PC-3 (cell line): ENCODE results near the gene TENM4. TPM values are rescaled to one million over a fixed set of nuclear protein-coding genes. Genes with fewer than 3 reads are reported as not detected.

Source experiments
- ATAC-seq: fragments of 200-7000 bp; cut with Tn5 transposase; 2 replicates; pipeline ENCODE4 v1.9.1; 2020; ENCODE audit warnings: mild to moderate bottlenecking, moderate library complexity
- BruUV-seq: library from RNA; stranded (reverse); fragments of 400-500 nt; replicated peaks from 2 replicates; lab custom pipeline; 2021; lab: Mats Ljungman, UMichigan
- CTCF ChIA-PET: fragments of 300-600 bp; sonication (Branson Sonifier 250); formaldehyde crosslinking; loops from one replicate; lab custom pipeline; 2022; ENCODE audit warnings: antibody characterized with exemption; lab: Charles Lee
- POLR2A ChIA-PET: fragments of 300-600 bp; sonication (Branson Sonifier 250); formaldehyde crosslinking; loops from one replicate; lab custom pipeline; 2022; ENCODE audit warnings: antibody characterized with exemption; ENCODE audit not compliant: unreplicated experiment; lab: Charles Lee
- DNase-seq: peaks from one replicate; pipeline ENCODE4 v3.0.0-alpha.2; 2015
- H2AFZ ChIP-seq: fragments of 300-600 bp; sonication (generic); 2 replicates; pipeline ENCODE4 v1.6.0; 2016; ENCODE audit warnings: antibody characterized with exemption, low read length
- H3F3A ChIP-seq: fragments of 300-600 bp; sonication (generic); one replicate; pipeline ENCODE4 v1.6.0; 2017; ENCODE audit warnings: antibody characterized with exemption, low read length, control low read depth, mild to moderate bottlenecking; ENCODE audit not compliant: unreplicated experiment
- H3K27ac ChIP-seq: fragments of 300-600 bp; sonication (generic); 2 replicates; pipeline ENCODE4 v1.5.1; 2016; ENCODE audit warnings: mild to moderate bottlenecking, low read length
- H3K27me3 ChIP-seq: fragments of 300-600 bp; sonication (generic); 2 replicates; pipeline ENCODE4 v1.6.1; 2016; ENCODE audit warnings: low read length, mixed read lengths
- H3K36me3 ChIP-seq: fragments of 300-600 bp; sonication (generic); 2 replicates; pipeline ENCODE4 v1.6.1; 2016; ENCODE audit warnings: low read depth, mixed run types, low read length, mixed read lengths
- H3K4me1 ChIP-seq: fragments of 300-600 bp; sonication (generic); 2 replicates; pipeline ENCODE4 v1.5.1; 2016; ENCODE audit warnings: low read length; ENCODE audit not compliant: insufficient read depth
- H3K4me2 ChIP-seq: fragments of 300-600 bp; sonication (generic); 2 replicates; pipeline ENCODE4 v1.6.0; 2016; ENCODE audit warnings: low read length
- H3K4me3 ChIP-seq: fragments of 300-600 bp; sonication (generic); 2 replicates; pipeline ENCODE4 v1.5.1; 2016; ENCODE audit warnings: mild to moderate bottlenecking, low read length, mixed read lengths
- H3K79me2 ChIP-seq: fragments of 300-600 bp; sonication (generic); 2 replicates; pipeline ENCODE4 v1.6.1; 2017; ENCODE audit warnings: low read length, mixed read lengths
- H3K9ac ChIP-seq: fragments of 300-600 bp; sonication (generic); 2 replicates; pipeline ENCODE4 v1.6.0; 2016; ENCODE audit warnings: mild to moderate bottlenecking, low read length
- H3K9me2 ChIP-seq: fragments of 300-600 bp; sonication (generic); replicated peaks from 2 replicates; pipeline ENCODE4 v1.6.1; 2016; ENCODE audit warnings: mixed run types, low read length, mixed read lengths
- H3K9me3 ChIP-seq: fragments of 300-600 bp; sonication (generic); 2 replicates; pipeline ENCODE4 v1.6.1; 2016; ENCODE audit warnings: low read length, mixed read lengths
- H4K20me1 ChIP-seq: fragments of 300-600 bp; sonication (generic); 2 replicates; pipeline ENCODE4 v1.6.1; 2016; ENCODE audit warnings: low read length, mixed read lengths
- CTCF ChIP-seq: fragments of 300-600 bp; sonication (generic); conservative IDR thresholded peaks from 2 replicates; pipeline ENCODE4 v1.5.1; 2017; ENCODE audit warnings: antibody characterized with exemption, low read depth, mild to moderate bottlenecking, low read length
- EZH2 ChIP-seq: fragments of 300-600 bp; sonication (generic); IDR thresholded peaks from one replicate; pipeline ENCODE4 v1.6.1; 2017; ENCODE audit warnings: antibody characterized with exemption, mild to moderate bottlenecking, low read length; ENCODE audit not compliant: unreplicated experiment
- EZH2phosphoT487 ChIP-seq: fragments of 300-600 bp; sonication (generic); IDR thresholded peaks from 2 replicates; pipeline ENCODE4 v1.6.1; 2018; ENCODE audit warnings: mild to moderate bottlenecking, antibody characterized with exemption, low read length, borderline replicate concordance
- intact Hi-C: fragments of 100-400 bp; cut with micrococcal nuclease; formaldehyde crosslinking; loops from 2 replicates; pipeline ENCODE4 v1.9.0; 2023
- total RNA-seq: library from RNA; depleted of rRNA; stranded (reverse); fragments of >200 nt; gene quantifications from 2 replicates; pipeline ENCODE4 v1.2.3, GENCODE V29; 2014

TENM4 gene
- total RNA-seq, 1 experiment from 2014 or later, result 19.7 TPM

GRCh38 chr11:78748918-78749690 lies 691.7 kb downstream of the TENM4 start:
- H3K79me2 ChIP-seq, result no peaks in the 10 kb centered on the region
- no peaks in the 10 kb centered on the region for H3K9me2 ChIP-seq
- no peak for ATAC-seq
- ChIA-PET CTCF (interaction anchor here (0.6 kb wide), 1 partner anchor 34 kb away, joined by 6 read pairs; no protein-coding TSS in a partner anchor), POLR2A (no interaction called here)
- H3K9ac ChIP-seq, result no peak overlapping the region
- intact Hi-C loops, result no loop called here
- H2AFZ ChIP-seq, result no peak overlapping the region
- H3K4me3 ChIP-seq, result no peak overlapping the region
- no peaks in the 10 kb centered on the region for H3K9me3 ChIP-seq
- TF ChIP-seq CTCF (no peak), EZH2 (no peak), EZH2phosphoT487 (no peak)
- BruUV-seq, result no TSS peak
- no peak for DNase-seq
- no peaks in the 10 kb centered on the region for H4K20me1 ChIP-seq
- no peak overlapping the region for H3K4me2 ChIP-seq
- peaks cover 15% of the 10 kb centered on the region for H3K4me1 ChIP-seq
- H3K27me3 ChIP-seq, result no peaks in the 10 kb centered on the region
- H3F3A ChIP-seq, result no peaks in the 10 kb centered on the region
- no peaks in the 10 kb centered on the region for H3K36me3 ChIP-seq
- no peak overlapping the region for H3K27ac ChIP-seq

GRCh38 chr11:78744949-78745348 lies 695.9 kb downstream of the TENM4 start:
- Histone ChIP-seq H3K27ac (no peak overlapping the region), H3K9me3 (no peaks in the 10 kb centered on the region), H3K4me1 (peaks cover 18% of the 10 kb centered on the region), H2AFZ (no peak overlapping the region), H3K79me2 (no peaks in the 10 kb centered on the region), H3K36me3 (no peaks in the 10 kb centered on the region), H3F3A (no peaks in the 10 kb centered on the region), H3K27me3 (no peaks in the 10 kb centered on the region), H3K4me2 (no peak overlapping the region), H3K4me3 (no peak overlapping the region), H3K9me2 (no peaks in the 10 kb centered on the region), H3K9ac (no peak overlapping the region), H4K20me1 (no peaks in the 10 kb centered on the region)
- POLR2A ChIA-PET, result no interaction called here
- TF ChIP-seq CTCF (no peak), EZH2phosphoT487 (no peak), EZH2 (no peak)
- no peak for ATAC-seq
- intact Hi-C loops, result no loop called here
- BruUV-seq, result no TSS peak
- CTCF ChIA-PET, result no interaction called here
- DNase-seq, result no peak

GRCh38 chr11:78744202-78744601 lies 696.6 kb downstream of the TENM4 start:
- Histone ChIP-seq H3K4me1 (peaks cover 18% of the 10 kb centered on the region), H3K27ac (no peak overlapping the region), H3K27me3 (no peaks in the 10 kb centered on the region), H4K20me1 (no peaks in the 10 kb centered on the region), H3F3A (no peaks in the 10 kb centered on the region), H2AFZ (no peak overlapping the region), H3K4me2 (no peak overlapping the region), H3K79me2 (no peaks in the 10 kb centered on the region), H3K9me3 (no peaks in the 10 kb centered on the region), H3K4me3 (no peak overlapping the region), H3K9me2 (no peaks in the 10 kb centered on the region), H3K9ac (no peak overlapping the region), H3K36me3 (no peaks in the 10 kb centered on the region)
- BruUV-seq, result no TSS peak
- DNase-seq (no peak), ATAC-seq (no peak)
- POLR2A ChIA-PET, result no interaction called here
- no peak for TF ChIP-seq EZH2
- no peak for TF ChIP-seq CTCF
- no peak for TF ChIP-seq EZH2phosphoT487
- CTCF ChIA-PET, result no interaction called here
- intact Hi-C loops, result no loop called here
